Osteocyte (in vitro differentiated cells): ENCODE measurements around the gene RSKR. TPM values are rescaled to one million over a fixed set of nuclear protein-coding genes. Genes with fewer than 3 reads are reported as not detected.

Experiments
- DNase-seq: peaks from one replicate; pipeline ENCODE4 v3.0.0; 2021; ENCODE audit warnings: mixed read lengths; ENCODE audit not compliant: unreplicated experiment; ENCODE audit errors: extremely low spot score
- H3K27ac Mint-ChIP-seq: one replicate; pipeline ENCODE4 v1.8.0; 2021; ENCODE audit warnings: mild to moderate bottlenecking, mixed read lengths; ENCODE audit not compliant: unreplicated experiment
- H3K27me3 Mint-ChIP-seq: one replicate; pipeline ENCODE4 v1.8.0; 2021; ENCODE audit warnings: mixed read lengths; ENCODE audit not compliant: unreplicated experiment
- H3K36me3 Mint-ChIP-seq: one replicate; pipeline ENCODE4 v1.8.0; 2021; ENCODE audit warnings: mixed read lengths; ENCODE audit not compliant: unreplicated experiment
- H3K4me1 Mint-ChIP-seq: one replicate; pipeline ENCODE4 v1.8.0; 2021; ENCODE audit warnings: mixed read lengths; ENCODE audit not compliant: unreplicated experiment
- H3K4me3 Mint-ChIP-seq: one replicate; pipeline ENCODE4 v1.8.0; 2021; ENCODE audit warnings: mild to moderate bottlenecking, moderate library complexity, mixed read lengths; ENCODE audit not compliant: unreplicated experiment
- H3K9me3 Mint-ChIP-seq: one replicate; pipeline ENCODE4 v1.8.0; 2021; ENCODE audit warnings: mixed read lengths; ENCODE audit not compliant: unreplicated experiment
- total RNA-seq: library from RNA; stranded (reverse); gene quantifications from 2 replicates; pipeline ENCODE4 v1.2.1, GENCODE V29; 2021
- TF ChIP-seq, protein P1 (sequence below): fragments of 200-600 bp; sonication (generic); IDR thresholded peaks from 2 replicates; pipeline ENCODE4 v1.5.0; 2021; ENCODE audit warnings: antibody characterized with exemption, mild to moderate bottlenecking, moderate library complexity

RSKR gene
- total RNA-seq, 1 donor from 2014 or later, result 10.3 TPM

- Mint-ChIP-seq H3K27ac (no peak overlapping the region), H3K4me1 (no peaks in the 10 kb centered on the region), H3K27me3 (no peaks in the 10 kb centered on the region), H3K4me3 (no peak overlapping the region), H3K36me3 (peaks cover 9% of the 10 kb centered on the region), H3K9me3 (no peaks in the 10 kb centered on the region)
- no peak for DNase-seq
- TF ChIP-seq, protein P1, sequence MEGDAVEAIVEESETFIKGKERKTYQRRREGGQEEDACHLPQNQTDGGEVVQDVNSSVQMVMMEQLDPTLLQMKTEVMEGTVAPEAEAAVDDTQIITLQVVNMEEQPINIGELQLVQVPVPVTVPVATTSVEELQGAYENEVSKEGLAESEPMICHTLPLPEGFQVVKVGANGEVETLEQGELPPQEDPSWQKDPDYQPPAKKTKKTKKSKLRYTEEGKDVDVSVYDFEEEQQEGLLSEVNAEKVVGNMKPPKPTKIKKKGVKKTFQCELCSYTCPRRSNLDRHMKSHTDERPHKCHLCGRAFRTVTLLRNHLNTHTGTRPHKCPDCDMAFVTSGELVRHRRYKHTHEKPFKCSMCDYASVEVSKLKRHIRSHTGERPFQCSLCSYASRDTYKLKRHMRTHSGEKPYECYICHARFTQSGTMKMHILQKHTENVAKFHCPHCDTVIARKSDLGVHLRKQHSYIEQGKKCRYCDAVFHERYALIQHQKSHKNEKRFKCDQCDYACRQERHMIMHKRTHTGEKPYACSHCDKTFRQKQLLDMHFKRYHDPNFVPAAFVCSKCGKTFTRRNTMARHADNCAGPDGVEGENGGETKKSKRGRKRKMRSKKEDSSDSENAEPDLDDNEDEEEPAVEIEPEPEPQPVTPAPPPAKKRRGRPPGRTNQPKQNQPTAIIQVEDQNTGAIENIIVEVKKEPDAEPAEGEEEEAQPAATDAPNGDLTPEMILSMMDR, result no peak
Measured at GRCh38 chr17:28582513-28582912, 31.5 kb downstream of the RSKR start.

DNA sequence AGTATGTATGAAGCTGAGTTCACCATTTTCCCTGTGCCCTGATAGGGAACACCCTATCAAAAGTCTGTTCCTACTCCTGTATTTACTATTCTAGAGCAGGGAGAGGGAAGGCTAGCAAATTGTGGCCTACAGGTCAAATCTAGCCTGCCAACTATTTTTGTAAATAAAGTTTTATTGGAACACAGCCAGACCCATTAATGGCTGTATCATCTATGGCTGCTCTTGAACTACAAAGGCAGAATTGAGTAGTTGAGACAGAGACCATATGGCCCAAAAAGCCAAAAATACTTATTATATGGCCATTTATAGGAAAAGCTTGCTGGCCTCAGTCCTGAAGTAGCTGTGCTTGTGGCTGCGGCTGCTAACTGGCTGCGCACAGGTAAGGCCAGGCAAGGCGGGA, 33.0 kb downstream of the RSKR start:
- no peaks in the 10 kb centered on the region for H3K9me3 Mint-ChIP-seq
- H3K27ac Mint-ChIP-seq, result no peak overlapping the region
- H3K36me3 Mint-ChIP-seq, result peaks cover 9% of the 10 kb centered on the region
- peaks cover 5% of the 10 kb centered on the region for H3K4me1 Mint-ChIP-seq
- H3K4me3 Mint-ChIP-seq, result no peak overlapping the region
- no peak for DNase-seq
- TF ChIP-seq, protein P1, result no peak
- no peaks in the 10 kb centered on the region for H3K27me3 Mint-ChIP-seq

- Mint-ChIP-seq H3K4me1 (peaks cover 5% of the 10 kb centered on the region), H3K4me3 (no peak overlapping the region), H3K9me3 (no peaks in the 10 kb centered on the region), H3K36me3 (peaks cover 6% of the 10 kb centered on the region), H3K27me3 (no peaks in the 10 kb centered on the region), H3K27ac (no peak overlapping the region)
- DNase-seq, result no peak
- TF ChIP-seq, protein P1, result no peak
Measured at GRCh38 chr17:28579526-28579925, 34.5 kb downstream of the RSKR start.

DNA sequence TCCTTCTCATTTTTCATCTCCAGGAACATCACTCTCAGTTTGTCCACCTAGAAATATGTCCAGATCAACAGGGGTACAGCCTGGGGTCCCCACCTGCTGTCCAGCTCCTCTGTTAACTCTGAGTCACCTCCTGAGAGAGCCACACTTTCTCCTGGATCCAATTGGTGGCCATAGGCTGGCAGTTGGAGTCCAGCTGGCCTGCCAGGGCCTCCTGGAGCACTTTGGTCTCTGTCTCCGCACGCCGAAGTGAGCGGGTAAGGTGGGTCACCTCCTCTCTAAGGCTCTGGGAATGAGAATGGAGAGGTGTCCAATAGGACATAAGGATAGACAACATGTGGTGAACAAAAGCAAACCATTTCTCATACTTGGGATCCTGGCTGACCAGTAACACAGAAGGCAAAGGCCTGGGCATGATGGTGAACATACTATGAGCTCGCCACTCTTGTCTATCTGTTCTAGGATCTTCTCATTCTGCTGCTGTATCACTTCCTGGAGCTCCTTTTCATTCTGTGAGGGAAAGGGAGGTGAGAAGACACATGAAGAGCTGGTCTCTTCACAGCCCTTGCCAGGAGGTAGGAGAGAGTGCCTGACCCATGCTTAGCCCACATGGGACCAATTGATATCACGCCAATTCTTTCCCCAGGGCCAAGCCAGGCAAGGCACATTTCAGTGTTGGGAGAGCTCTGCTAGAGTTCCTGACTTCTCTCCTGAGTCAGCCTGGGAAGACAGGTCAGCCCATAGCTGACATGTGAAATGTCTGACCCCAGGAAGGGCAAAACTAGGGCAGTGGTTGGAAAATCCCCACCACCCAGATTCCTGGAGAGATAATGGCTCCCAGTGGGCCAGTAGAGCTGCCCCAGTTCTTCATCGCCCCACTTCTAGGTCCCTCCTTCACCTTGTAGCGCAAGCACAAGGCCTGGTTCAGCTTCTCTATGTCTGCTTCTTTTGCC, 35.5 kb downstream of the RSKR start:
- H3K9me3 Mint-ChIP-seq, result no peaks in the 10 kb centered on the region
- H3K27ac Mint-ChIP-seq, result no peak overlapping the region
- TF ChIP-seq, protein P1, result no peak
- peaks cover 5% of the 10 kb centered on the region for H3K4me1 Mint-ChIP-seq
- H3K36me3 Mint-ChIP-seq, result peaks cover 6% of the 10 kb centered on the region
- H3K4me3 Mint-ChIP-seq, result no peak overlapping the region
- H3K27me3 Mint-ChIP-seq, result no peaks in the 10 kb centered on the region
- DNase-seq, result no peak

DNA sequence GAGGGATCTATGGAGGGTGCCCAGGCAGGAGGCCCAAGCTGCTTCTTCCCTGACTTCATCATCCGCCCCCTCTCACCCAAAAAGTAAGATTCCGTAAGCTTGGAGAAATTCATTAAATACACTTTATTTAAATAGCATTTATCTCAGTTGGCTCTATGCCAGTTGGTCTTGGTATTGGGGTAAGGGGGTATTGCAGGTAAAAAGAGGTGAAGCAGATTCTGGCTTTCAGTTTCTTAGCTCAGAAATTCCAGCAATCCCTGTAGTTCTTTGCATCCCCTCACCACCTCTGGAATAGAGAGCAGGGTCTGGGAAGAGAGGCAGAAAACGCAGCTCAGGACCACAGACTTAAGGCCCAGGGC, 36.5 kb downstream of the RSKR start:
- Mint-ChIP-seq H3K9me3 (no peaks in the 10 kb centered on the region), H3K36me3 (peaks cover 6% of the 10 kb centered on the region), H3K4me3 (no peak overlapping the region), H3K27ac (no peak overlapping the region), H3K4me1 (peaks cover 11% of the 10 kb centered on the region), H3K27me3 (no peaks in the 10 kb centered on the region)
- no peak for DNase-seq
- TF ChIP-seq, protein P1, result no peak
